ENCODE data around the gene RAB11FIP4.

RAB11FIP4 gene

GRCh38 chr17:31541559-31541958 is 150.1 kb downstream of the RAB11FIP4 start:
- Histone ChIP-seq H3K36me3 (ENCODE audit: control insufficient read depth in 2 of 2, insufficient read depth in 2 of 2, low read length in 2 of 2) (no peaks in the 10 kb centered on the region), H3K4me3 (ENCODE audit: low read length in 2 of 2) (no peak overlapping the region), H3K27me3 (ENCODE audit: control insufficient read depth in 1 of 2, insufficient read depth in 2 of 2, low read length in 2 of 2) (no peaks in the 10 kb centered on the region), H3K9me3 (ENCODE audit: control insufficient read depth in 2 of 2, low read length in 2 of 2) (no peaks in the 10 kb centered on the region), H3K27ac (ENCODE audit: low read length) (no peak overlapping the region), H3K4me1 (ENCODE audit: control insufficient read depth, insufficient read depth, low read length) (peaks cover 6% of the 10 kb centered on the region), H3K9ac (ENCODE audit: low read length in 2 of 2) (no peak overlapping the region)

- Histone ChIP-seq H3K4me1 (ENCODE audit: control insufficient read depth, insufficient read depth, low read length) (peaks cover 5% of the 10 kb centered on the region), H3K36me3 (ENCODE audit: control insufficient read depth in 2 of 2, insufficient read depth in 2 of 2, low read length in 2 of 2) (no peaks in the 10 kb centered on the region), H3K27ac (ENCODE audit: low read length) (no peak overlapping the region), H3K9ac (ENCODE audit: low read length in 2 of 2) (no peak overlapping the region), H3K27me3 (ENCODE audit: control insufficient read depth in 1 of 2, insufficient read depth in 2 of 2, low read length in 2 of 2) (no peaks in the 10 kb centered on the region), H3K9me3 (ENCODE audit: control insufficient read depth in 2 of 2, low read length in 2 of 2) (no peaks in the 10 kb centered on the region), H3K4me3 (ENCODE audit: low read length in 2 of 2) (no peak overlapping the region)
These were observed 152.7 kb downstream of the RAB11FIP4 start for GRCh38 chr17:31544186-31544585.

- Histone ChIP-seq H3K9ac (ENCODE audit: low read length in 2 of 2) (no peak overlapping the region), H3K27me3 (ENCODE audit: control insufficient read depth in 1 of 2, insufficient read depth in 2 of 2, low read length in 2 of 2) (no peaks in the 10 kb centered on the region), H3K4me3 (ENCODE audit: low read length in 2 of 2) (no peak overlapping the region), H3K9me3 (ENCODE audit: control insufficient read depth in 2 of 2, low read length in 2 of 2) (no peaks in the 10 kb centered on the region), H3K27ac (ENCODE audit: low read length) (no peak overlapping the region), H3K36me3 (ENCODE audit: control insufficient read depth in 2 of 2, insufficient read depth in 2 of 2, low read length in 2 of 2) (no peaks in the 10 kb centered on the region), H3K4me1 (ENCODE audit: control insufficient read depth, insufficient read depth, low read length) (peaks cover 10% of the 10 kb centered on the region)
These were observed 155.2 kb downstream of the RAB11FIP4 start for GRCh38 chr17:31546650-31547049.

GRCh38 chr17:31548709-31549108 is 157.2 kb downstream of the RAB11FIP4 start:
- Histone ChIP-seq H3K4me3 (ENCODE audit: low read length in 2 of 2) (peak overlapping the region; percentile 85 to 88), H3K36me3 (ENCODE audit: control insufficient read depth in 2 of 2, insufficient read depth in 2 of 2, low read length in 2 of 2) (no peaks in the 10 kb centered on the region), H3K27me3 (ENCODE audit: control insufficient read depth in 1 of 2, insufficient read depth in 2 of 2, low read length in 2 of 2) (no peaks in the 10 kb centered on the region), H3K27ac (ENCODE audit: low read length) (peak overlapping the region; percentile 74), H3K4me1 (ENCODE audit: control insufficient read depth, insufficient read depth, low read length) (peaks cover 10% of the 10 kb centered on the region), H3K9ac (ENCODE audit: low read length in 2 of 2) (peak overlapping the region; percentile 68 to 71), H3K9me3 (ENCODE audit: control insufficient read depth in 2 of 2, low read length in 2 of 2) (no peaks in the 10 kb centered on the region)

GRCh38 chr17:31549121-31549524 is 157.6 kb downstream of the RAB11FIP4 start:
- no peaks in the 10 kb centered on the region for H3K27me3 ChIP-seq (ENCODE audit: control insufficient read depth in 1 of 2, insufficient read depth in 2 of 2, low read length in 2 of 2)
- peak overlapping the region; percentile 74 for H3K27ac ChIP-seq (ENCODE audit: low read length)
- no peaks in the 10 kb centered on the region for H3K9me3 ChIP-seq (ENCODE audit: control insufficient read depth in 2 of 2, low read length in 2 of 2)
- no peaks in the 10 kb centered on the region for H3K36me3 ChIP-seq (ENCODE audit: control insufficient read depth in 2 of 2, insufficient read depth in 2 of 2, low read length in 2 of 2)
- H3K9ac ChIP-seq (ENCODE audit: low read length in 2 of 2): peak overlapping the region; percentile 68 to 71
- H3K4me3 ChIP-seq (ENCODE audit: low read length in 2 of 2): peak overlapping the region; percentile 85 to 88
- H3K4me1 ChIP-seq (ENCODE audit: control insufficient read depth, insufficient read depth, low read length): peaks cover 10% of the 10 kb centered on the region

- no peaks in the 10 kb centered on the region for H3K36me3 ChIP-seq (ENCODE audit: control insufficient read depth in 2 of 2, insufficient read depth in 2 of 2, low read length in 2 of 2)
- H3K9me3 ChIP-seq (ENCODE audit: control insufficient read depth in 2 of 2, low read length in 2 of 2): no peaks in the 10 kb centered on the region
- peaks cover 10% of the 10 kb centered on the region for H3K4me1 ChIP-seq (ENCODE audit: control insufficient read depth, insufficient read depth, low read length)
- peak overlapping the region; percentile 85 to 88 for H3K4me3 ChIP-seq (ENCODE audit: low read length in 2 of 2)
- peak overlapping the region; percentile 74 for H3K27ac ChIP-seq (ENCODE audit: low read length)
- H3K9ac ChIP-seq (ENCODE audit: low read length in 2 of 2): peak overlapping the region; percentile 51 to 71
- no peaks in the 10 kb centered on the region for H3K27me3 ChIP-seq (ENCODE audit: control insufficient read depth in 1 of 2, insufficient read depth in 2 of 2, low read length in 2 of 2)
These were observed 158.3 kb downstream of the RAB11FIP4 start for GRCh38 chr17:31549525-31550388.

- Histone ChIP-seq H3K36me3 (ENCODE audit: control insufficient read depth in 2 of 2, insufficient read depth in 2 of 2, low read length in 2 of 2) (no peaks in the 10 kb centered on the region), H3K9ac (ENCODE audit: low read length in 2 of 2) (peak overlapping the region in 1 of 2 donors; percentile 51), H3K27ac (ENCODE audit: low read length) (peak overlapping the region; percentile 31), H3K4me1 (ENCODE audit: control insufficient read depth, insufficient read depth, low read length) (peaks cover 10% of the 10 kb centered on the region), H3K4me3 (ENCODE audit: low read length in 2 of 2) (peak overlapping the region; percentile 85 to 88), H3K27me3 (ENCODE audit: control insufficient read depth in 1 of 2, insufficient read depth in 2 of 2, low read length in 2 of 2) (no peaks in the 10 kb centered on the region), H3K9me3 (ENCODE audit: control insufficient read depth in 2 of 2, low read length in 2 of 2) (no peaks in the 10 kb centered on the region)
These were observed 159.0 kb downstream of the RAB11FIP4 start for GRCh38 chr17:31550389-31551056.

- peaks cover 10% of the 10 kb centered on the region for H3K4me1 ChIP-seq (ENCODE audit: control insufficient read depth, insufficient read depth, low read length)
- no peak overlapping the region for H3K27ac ChIP-seq (ENCODE audit: low read length)
- H3K9me3 ChIP-seq (ENCODE audit: control insufficient read depth in 2 of 2, low read length in 2 of 2): no peaks in the 10 kb centered on the region
- H3K27me3 ChIP-seq (ENCODE audit: control insufficient read depth in 1 of 2, insufficient read depth in 2 of 2, low read length in 2 of 2): no peaks in the 10 kb centered on the region
- H3K9ac ChIP-seq (ENCODE audit: low read length in 2 of 2): no peak overlapping the region
- H3K4me3 ChIP-seq (ENCODE audit: low read length in 2 of 2): no peak overlapping the region
- H3K36me3 ChIP-seq (ENCODE audit: control insufficient read depth in 2 of 2, insufficient read depth in 2 of 2, low read length in 2 of 2): no peaks in the 10 kb centered on the region
These were observed 161.1 kb downstream of the RAB11FIP4 start for GRCh38 chr17:31552568-31552967.

GRCh38 chr17:31553506-31553905 is 162.0 kb downstream of the RAB11FIP4 start:
- no peaks in the 10 kb centered on the region for H3K9me3 ChIP-seq (ENCODE audit: control insufficient read depth in 2 of 2, low read length in 2 of 2)
- no peak overlapping the region for H3K27ac ChIP-seq (ENCODE audit: low read length)
- H3K4me1 ChIP-seq (ENCODE audit: control insufficient read depth, insufficient read depth, low read length): peaks cover 14% of the 10 kb centered on the region
- no peak overlapping the region for H3K9ac ChIP-seq (ENCODE audit: low read length in 2 of 2)
- no peaks in the 10 kb centered on the region for H3K36me3 ChIP-seq (ENCODE audit: control insufficient read depth in 2 of 2, insufficient read depth in 2 of 2, low read length in 2 of 2)
- no peaks in the 10 kb centered on the region for H3K27me3 ChIP-seq (ENCODE audit: control insufficient read depth in 1 of 2, insufficient read depth in 2 of 2, low read length in 2 of 2)
- H3K4me3 ChIP-seq (ENCODE audit: low read length in 2 of 2): no peak overlapping the region

DNA sequence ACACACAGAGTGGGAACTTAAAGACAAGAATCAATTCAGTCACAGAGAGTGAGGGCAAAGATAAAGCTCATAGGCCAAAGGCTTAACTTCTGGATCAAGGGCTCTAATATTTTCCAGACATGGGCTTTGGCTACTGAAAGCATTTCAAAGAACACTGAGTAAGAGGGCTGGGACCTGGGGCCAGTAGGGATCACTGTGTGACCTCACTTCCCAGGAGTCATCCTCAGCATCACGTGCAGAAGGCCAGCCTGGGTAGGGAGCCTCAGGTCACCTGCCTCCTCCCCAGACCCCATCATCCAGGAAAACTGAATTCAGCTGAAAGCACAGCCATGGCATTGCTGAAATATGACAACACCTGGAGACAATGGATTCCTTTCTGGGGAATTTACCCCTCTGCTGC is 163.5 kb downstream of the RAB11FIP4 start:
- H3K36me3 ChIP-seq (ENCODE audit: control insufficient read depth in 2 of 2, insufficient read depth in 2 of 2, low read length in 2 of 2): no peaks in the 10 kb centered on the region
- peaks cover 14% of the 10 kb centered on the region for H3K4me1 ChIP-seq (ENCODE audit: control insufficient read depth, insufficient read depth, low read length)
- H3K27me3 ChIP-seq (ENCODE audit: control insufficient read depth in 1 of 2, insufficient read depth in 2 of 2, low read length in 2 of 2): no peaks in the 10 kb centered on the region
- no peak overlapping the region for H3K4me3 ChIP-seq (ENCODE audit: low read length in 2 of 2)
- no peak overlapping the region for H3K27ac ChIP-seq (ENCODE audit: low read length)
- no peaks in the 10 kb centered on the region for H3K9me3 ChIP-seq (ENCODE audit: control insufficient read depth in 2 of 2, low read length in 2 of 2)
- H3K9ac ChIP-seq (ENCODE audit: low read length in 2 of 2): no peak overlapping the region
